A549 (cell line): Measurements from ENCODE around the gene ZNF30. TPM values are rescaled to one million over a fixed set of nuclear protein-coding genes. Genes with fewer than 3 reads are reported as not detected.
"Not testable (repeated sequence)": the region's sequence is repeated elsewhere in the genome, so short reads cannot be mapped to it uniquely, and the experiment has no call there.

Experiments
- ATAC-seq, 2 experiments: fragments of 200-7000 bp in 1 of 2; fragments of >200 bp in 1 of 2; cut with Nextera tagmentation in 1 of 2; cut with Tn5 transposase in 1 of 2; 3 replicates each; pipeline versions ENCODE4 v1.8.0 to v1.9.1; 2018 to 2020; ENCODE audit warnings: mild to moderate bottlenecking in 1 of 2, moderate library complexity in 1 of 2
- CTCF ChIA-PET: fragments of 300-600 bp; sonication (Branson Sonifier 250); formaldehyde crosslinking; extraction: SDS; loops from one replicate; lab custom pipeline; 2021; ENCODE audit warnings: antibody characterized with exemption, inconsistent platforms; lab: Yijun Ruan, JAX
- POLR2A ChIA-PET: fragments of 350-600 bp; formaldehyde crosslinking; extraction: SDS; loops from one replicate; lab custom pipeline; 2021; ENCODE audit warnings: antibody characterized with exemption, inconsistent platforms; lab: Yijun Ruan, JAX
- DNase-seq, 2 experiments: peaks; one replicate each; pipeline versions ENCODE4 v3.0.0 to v3.0.0-alpha.2; 2011 to 2016; ENCODE audit warnings: low read depth in 1 of 2, low spot score in 1 of 2
- FAIRE-seq: peaks from 2 replicates; lab custom pipeline; 2011; peaks lifted over from hg19 to GRCh38; lab: Jason Lieb, UNC
- H3K27ac ChIP-seq, 2 experiments: fragments of >200 bp; sonication (Bioruptor Twin); formaldehyde crosslinking; 3 replicates each; pipeline ENCODE4 v1.5.1; 2016 to 2017
- H3K4me1 ChIP-seq: fragments of >200 bp; sonication (Bioruptor Twin); formaldehyde crosslinking; 3 replicates; pipeline ENCODE4 v1.6.1; 2016
- H3K4me2 ChIP-seq: fragments of >200 bp; sonication (Bioruptor Twin); formaldehyde crosslinking; 3 replicates; pipeline ENCODE4 v1.6.1; 2016
- H3K4me3 ChIP-seq: fragments of >200 bp; sonication (Bioruptor Twin); formaldehyde crosslinking; 3 replicates; pipeline ENCODE4 v1.5.1; 2016
- H3K9me3 ChIP-seq: fragments of >200 bp; sonication (Bioruptor Twin); formaldehyde crosslinking; 3 replicates; pipeline ENCODE4 v1.6.1; 2016
- BCL3 ChIP-seq: fragments of >200 bp; sonication (Bioruptor Twin); formaldehyde crosslinking; IDR thresholded peaks from 3 replicates; pipeline ENCODE4 v1.6.1; 2016
- CHD2 ChIP-seq: fragments of 150-350 bp; IDR thresholded peaks from 2 replicates; pipeline ENCODE4 v1.6.1; 2014; ENCODE audit warnings: low read length; ENCODE audit not compliant: partially characterized antibody
- CTCF ChIP-seq: fragments of >200 bp; sonication (Bioruptor Twin); formaldehyde crosslinking; IDR thresholded peaks from 3 replicates; pipeline ENCODE4 v1.5.1; 2016
- E2F6 ChIP-seq: IDR thresholded peaks from 2 replicates; pipeline ENCODE4 v1.6.1; 2012; ENCODE audit warnings: low read depth, borderline replicate concordance
- ELK1 ChIP-seq: fragments of 150-350 bp; IDR thresholded peaks from 2 replicates; pipeline ENCODE4 v1.6.1; 2014; ENCODE audit warnings: low read depth, mild to moderate bottlenecking, low read length
- EP300 ChIP-seq, 2 experiments: fragments of >200 bp; sonication (Bioruptor Twin); formaldehyde crosslinking; IDR thresholded peaks; 2 replicates in 1 of 2; 3 replicates in 1 of 2; pipeline ENCODE4 v1.6.1; 2016 to 2017
- FOSL2 ChIP-seq, 2 experiments: fragments of 450-650 bp in 1 of 2; fragments of >200 bp in 1 of 2; sonication (Bioruptor Twin) in 1 of 2; formaldehyde crosslinking; IDR thresholded peaks; 2 replicates each; pipeline versions ENCODE4 v1.5.0 to v1.6.1; 2016 to 2020; ENCODE audit warnings: mild to moderate bottlenecking in 1 of 2, moderate library complexity in 1 of 2
- GATA3 ChIP-seq: IDR thresholded peaks from 2 replicates; pipeline ENCODE4 v1.6.1; 2012; ENCODE audit warnings: borderline replicate concordance
- JUN ChIP-seq, 2 experiments: fragments of >200 bp; sonication (Bioruptor Twin); formaldehyde crosslinking; IDR thresholded peaks; 2 replicates in 1 of 2; 3 replicates in 1 of 2; pipeline ENCODE4 v1.6.1; 2016 to 2017
- PBX3 ChIP-seq: IDR thresholded peaks from 2 replicates; pipeline ENCODE4 v1.6.1; 2012
- POLR2A ChIP-seq: IDR thresholded peaks from 2 replicates; pipeline ENCODE4 v1.6.1; 2012; ENCODE audit warnings: mild to moderate bottlenecking, low read length
- RAD21 ChIP-seq, 2 experiments: fragments of >200 bp in 1 of 2; sonication (Bioruptor Twin) in 1 of 2; formaldehyde crosslinking in 1 of 2; IDR thresholded peaks in 1 of 2; conservative IDR thresholded peaks in 1 of 2; 2 replicates in 1 of 2; 3 replicates in 1 of 2; pipeline ENCODE4 v1.6.1; 2012 to 2018; ENCODE audit warnings: inconsistent platforms in 1 of 2
- RARB ChIP-seq: fragments of 250-450 bp; sonication (Bioruptor Pico); IDR thresholded peaks from 2 replicates; pipeline ENCODE4 v1.8.0; 2021; ENCODE audit warnings: mild to moderate bottlenecking, moderate library complexity
- RCOR1 ChIP-seq: fragments of 150-350 bp; IDR thresholded peaks from 2 replicates; pipeline ENCODE4 v1.6.1; 2014; ENCODE audit warnings: antibody characterized with exemption, low read length, low read depth
- TP53 ChIP-seq: fragments of 250-450 bp; sonication (Bioruptor Pico); IDR thresholded peaks from 2 replicates; pipeline ENCODE4 v1.5.0; 2021; ENCODE audit warnings: mild to moderate bottlenecking, moderate library complexity
- WGBS: methylation state at CpG from one replicate; pipeline ENCODE4 v1.1.6; 2017; ENCODE audit errors: missing lambda C conversion rate; 5-methylcytosine and 5-hydroxymethylcytosine counted together
- polyA plus RNA-seq, 4 experiments: library from polyadenylated mRNA; depleted of rRNA in 3 of 4; stranded (reverse); fragments of >200 nt; fragmentation: RNase III in 1 of 4; extraction: RNeasy Plus Mini Kit Qiagen cat#74134 plus additional on column Dnase treatment in 1 of 4; gene quantifications; 2 replicates in 3 of 4; 3 replicates in 1 of 4; pipeline ENCODE4 v1.2.3, GENCODE V29; 2011 to 2017

ZNF30 gene
- polyA plus RNA-seq, 2 of the 4 experiments (the other 2 are of a cell fraction) = 5.4 to 9.4 TPM

GRCh38 chr19:34904664-34905527 lies 21.8 kb upstream of the ZNF30 start:
- H3K4me3 ChIP-seq = no peak overlapping the region
- 67% methylated on average over 59 of the region's 59 CpGs for WGBS
- ChIA-PET POLR2A (no interaction called here), CTCF (interaction anchor here (1.1 to 1.2 kb wide), 2 partner anchors 22 to 230 kb away, joined by 3 to 4 read pairs; partner anchors contain the start of gene LGI4)
- ATAC-seq = peak in 1 of 2 experiments; percentile 23; a peak in 2 of 6 replicates
- H3K9me3 ChIP-seq = peaks cover 31% of the 10 kb centered on the region
- no peak overlapping the region for H3K27ac ChIP-seq
- TF ChIP-seq RAD21 (conservative IDR thresholded peaks at IDR 0.05 in 1 of 2, IDR thresholded peaks at IDR 0.05 in 1 of 2) (no peak), POLR2A (no peak), JUN (IDR thresholded peaks at IDR 0.05) (no peak), FOSL2 (IDR thresholded peaks at IDR 0.05) (no peak), FOSL2 (CRISPR knock-in tag; IDR thresholded peaks at IDR 0.05) (no peak), PBX3 (no peak), ELK1 (no peak), EP300 (IDR thresholded peaks at IDR 0.05) (no peak), E2F6 (no peak), GATA3 (no peak), TP53 (no peak), CHD2 (no peak), RCOR1 (no peak)
- no peak overlapping the region for H3K4me2 ChIP-seq
- FAIRE-seq = no peak
- DNase-seq = no peak
- H3K4me1 ChIP-seq = no peaks in the 10 kb centered on the region

- FAIRE-seq = peak; percentile 70
These were observed 15.9 kb upstream of the ZNF30 start for GRCh38 chr19:34910770-34911169.

GRCh38 chr19:34917144-34917543 lies 9.6 kb upstream of the ZNF30 start:
- H3K4me3 ChIP-seq, H3K4me1 ChIP-seq, H3K4me2 ChIP-seq, ATAC-seq, FAIRE-seq, DNase-seq, H3K27ac ChIP-seq, POLR2A ChIA-PET: not testable (repeated sequence)
- CTCF ChIA-PET = interaction anchor here (1.7 kb wide), 1 partner anchor 12 kb away, joined by 3 read pairs; no protein-coding TSS in a partner anchor
- 12% methylated on average over 3 of the region's 3 CpGs for WGBS
- H3K9me3 ChIP-seq = peaks cover 65% of the 10 kb centered on the region

More at GRCh38 chr19:34910770-34911169, 15.9 kb upstream of the ZNF30 start:
- ATAC-seq (no peak), DNase-seq (no peak)
- POLR2A ChIA-PET = no interaction called here
- 34% methylated on average over 3 of the region's 3 CpGs for WGBS
- no peaks in the 10 kb centered on the region for H3K4me1 ChIP-seq
- TF ChIP-seq FOSL2 (IDR thresholded peaks at IDR 0.05) = no peak
- TF ChIP-seq FOSL2 (CRISPR knock-in tag; IDR thresholded peaks at IDR 0.05) = no peak
- TF ChIP-seq RARB = no peak
- no peak for TF ChIP-seq BCL3
- no peak for TF ChIP-seq CTCF
- peaks cover 55% of the 10 kb centered on the region for H3K9me3 ChIP-seq
- CTCF ChIA-PET = no interaction called here
- H3K27ac ChIP-seq = no peak overlapping the region
- no peak overlapping the region for H3K4me3 ChIP-seq
- H3K4me2 ChIP-seq = no peak overlapping the region
